Activated CD8-positive, alpha-beta memory T cell treated with anti-CD3 and anti-CD28 coated beads, Interleukin-2, amount 50 U/mL, for 1 hour (primary cell): ENCODE results near the gene CXorf66.
"Not testable (repeated sequence)": the region's sequence is repeated elsewhere in the genome, so short reads cannot be mapped to it uniquely, and the experiment has no call there.

Experiments
- DNase-seq: peaks from one replicate; pipeline ENCODE4 v3.0.0-alpha.2; 2020; ENCODE audit errors: extremely low read depth

Gene CXorf66

DNA sequence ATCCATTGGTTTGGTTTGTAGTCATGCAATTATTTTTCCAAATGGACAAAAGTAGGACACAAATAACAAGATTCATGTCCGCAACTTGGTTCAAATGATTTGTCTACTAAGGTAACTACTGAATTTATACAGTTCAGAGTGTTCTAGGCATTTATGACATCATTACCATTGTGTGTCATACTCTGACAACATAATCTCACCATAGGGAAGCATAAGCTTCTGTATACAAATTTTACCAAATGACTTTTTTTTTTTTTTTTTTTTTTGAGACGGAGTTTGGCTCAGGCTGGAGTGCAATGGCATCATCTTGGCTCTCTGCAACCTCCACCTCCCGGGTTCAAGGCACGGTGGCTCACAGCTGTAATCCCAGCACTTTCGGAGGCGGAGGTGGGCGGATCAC, at the start of gene CXorf66:
CXorf66 (minus strand) TSS at position 101 of the 400 bp plus-strand sequence; CDS start at position 76, 25 bp downstream.
- DNase-seq, result no peak

DNA sequence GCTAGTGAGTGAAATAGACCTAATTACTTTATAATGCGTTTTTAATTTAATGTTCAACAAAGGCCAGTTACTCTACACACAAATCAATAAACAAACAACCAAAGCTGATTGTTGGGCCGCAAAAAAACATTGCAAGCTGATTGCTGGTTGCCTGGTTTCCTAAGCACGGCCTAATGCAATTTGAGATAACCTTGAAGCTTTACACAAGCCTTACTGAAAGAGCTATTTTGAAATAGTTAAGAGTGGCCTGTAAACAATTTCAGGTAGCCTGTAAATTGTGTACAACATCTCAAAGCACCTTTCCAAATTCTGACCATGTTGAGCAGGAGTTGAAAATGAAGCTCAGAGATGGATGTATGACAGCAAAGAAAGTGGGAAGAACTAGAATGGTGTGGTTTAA, 17.5 kb upstream of the CXorf66 start:
- DNase-seq, result no peak

GRCh38 chrX:139974471-139974870, 9.2 kb upstream of the CXorf66 start:
- no peak for DNase-seq

DNA sequence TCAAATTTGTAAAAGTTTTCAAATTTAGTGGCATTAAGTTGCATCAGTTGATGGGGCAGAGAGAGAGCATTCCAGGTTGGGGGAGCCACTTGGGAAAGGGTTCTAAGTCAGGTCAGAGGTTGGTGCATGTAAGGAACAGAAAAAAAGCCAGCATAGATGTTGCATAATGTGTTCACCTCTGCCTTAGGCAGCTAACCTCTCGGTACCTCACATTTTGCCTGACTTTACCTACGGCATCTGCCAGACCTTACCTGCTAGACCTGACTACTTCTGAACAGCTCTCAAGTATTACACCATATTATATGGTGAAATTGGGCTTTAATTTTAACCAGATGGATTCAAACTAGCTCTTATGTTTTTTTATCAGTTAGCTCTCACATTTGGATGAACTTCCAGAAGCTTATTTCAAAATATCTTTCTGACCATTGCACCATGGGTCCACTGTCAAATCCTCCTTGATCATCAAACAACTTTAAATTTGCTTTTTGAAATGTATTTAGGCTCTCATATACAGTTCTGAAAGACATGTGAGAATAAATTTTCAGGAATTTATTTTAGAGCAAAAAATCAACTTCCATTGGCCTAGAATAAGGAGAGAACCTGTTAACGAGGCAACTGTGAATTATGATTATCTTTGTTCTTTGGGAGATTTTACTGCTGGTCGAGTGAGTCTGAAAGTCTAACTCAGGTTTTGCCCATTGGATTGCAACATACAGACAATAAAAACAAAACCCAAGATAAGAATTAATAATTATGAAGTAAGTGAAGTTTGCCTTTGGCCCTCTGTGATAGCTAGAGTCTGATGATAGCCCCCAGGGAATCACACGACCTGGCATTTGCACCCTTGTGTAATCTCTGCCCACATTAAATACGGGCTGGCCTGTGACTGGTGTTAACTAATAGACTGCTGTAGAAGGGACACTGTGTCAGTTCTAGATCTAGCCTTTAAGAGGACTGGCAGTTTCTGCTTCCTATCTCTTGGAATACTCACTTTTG, 7.6 kb upstream of the CXorf66 start:
- no peak for DNase-seq

DNA sequence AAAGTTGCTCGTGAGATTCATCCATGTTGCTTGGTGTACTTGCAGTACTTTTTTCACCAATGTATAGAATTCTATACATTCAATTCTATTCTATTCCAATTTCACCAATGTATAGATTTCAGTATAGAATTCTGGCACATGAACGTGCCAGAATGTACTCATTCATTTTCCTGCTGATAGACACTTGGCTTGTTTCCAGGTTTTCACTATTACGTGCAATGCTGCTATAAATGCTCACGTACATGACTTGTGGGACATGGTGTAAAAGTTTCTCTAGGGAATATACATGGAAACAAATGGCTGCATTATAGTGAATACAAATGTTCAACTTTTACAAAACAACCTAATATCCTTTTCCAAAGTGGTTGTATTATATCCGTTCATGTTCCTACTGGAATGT, 6.8 kb upstream of the CXorf66 start:
- DNase-seq, result no peak

GRCh38 chrX:139971394-139971749, 6.1 kb upstream of the CXorf66 start:
- DNase-seq, result no peak

GRCh38 chrX:139969286-139969685, 4.0 kb upstream of the CXorf66 start:
- no peak for DNase-seq

DNA sequence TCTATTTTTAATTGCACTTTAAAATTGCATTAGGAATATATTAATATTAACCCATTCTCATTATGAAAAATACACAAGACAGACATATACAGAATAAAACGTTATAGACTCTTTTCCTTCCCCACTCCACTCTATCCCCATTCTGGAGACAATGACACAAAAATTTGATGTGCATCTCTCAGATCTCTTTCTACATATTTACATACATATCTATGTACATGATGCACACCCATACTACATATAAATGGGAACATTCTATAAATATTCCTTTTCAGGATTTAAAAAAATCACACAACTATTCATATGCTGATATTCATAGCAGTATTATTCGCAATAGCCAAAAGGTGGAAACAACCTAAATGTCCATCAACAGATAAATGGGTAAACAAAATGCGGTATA, 2.4 kb upstream of the CXorf66 start:
- no peak for DNase-seq

- no peak for DNase-seq
These were observed 2.0 kb upstream of the CXorf66 start for GRCh38 chrX:139967300-139967699.

GRCh38 chrX:139966159-139966558, 838 bp upstream of the CXorf66 start:
- DNase-seq, result not testable (repeated sequence)

DNA sequence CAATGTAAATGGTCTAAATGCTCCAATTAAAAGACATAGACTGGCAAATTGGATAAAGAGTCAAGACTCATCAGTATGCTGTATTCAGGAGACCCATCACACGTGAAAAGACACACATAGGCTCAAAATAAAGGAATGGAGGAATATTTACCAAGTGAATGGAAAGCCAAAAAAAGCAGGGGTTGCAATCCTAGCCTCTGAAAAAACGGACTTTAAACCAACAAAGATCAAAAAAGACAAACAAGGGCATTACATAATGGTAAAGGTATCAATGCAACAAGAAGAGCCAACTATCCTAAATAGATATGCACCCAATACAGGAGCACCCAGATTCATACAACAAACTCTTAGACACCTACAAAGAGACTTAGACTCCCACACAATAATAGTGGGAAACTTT, 4.2 kb downstream of the CXorf66 start:
- not testable (repeated sequence) for DNase-seq

DNA sequence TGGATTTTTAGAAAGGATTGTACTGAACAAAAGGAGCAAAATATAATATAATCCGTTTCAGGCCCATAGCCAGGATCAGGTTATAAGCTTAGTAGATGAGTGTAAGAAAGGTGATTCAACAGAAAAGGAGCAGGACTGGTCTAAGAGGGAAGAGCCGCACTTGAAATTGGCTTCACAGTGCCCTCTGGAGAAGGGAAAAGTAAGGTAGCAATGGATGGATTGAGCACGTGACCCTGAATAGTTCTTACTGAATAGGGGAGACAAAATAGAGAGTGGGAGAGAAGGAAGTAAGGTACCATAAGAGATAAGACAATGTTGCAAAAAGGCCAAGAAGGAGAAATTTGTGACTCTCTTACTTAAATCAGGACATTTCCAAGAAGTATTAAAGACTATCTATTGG, 15.6 kb downstream of the CXorf66 start:
- no peak for DNase-seq

DNA sequence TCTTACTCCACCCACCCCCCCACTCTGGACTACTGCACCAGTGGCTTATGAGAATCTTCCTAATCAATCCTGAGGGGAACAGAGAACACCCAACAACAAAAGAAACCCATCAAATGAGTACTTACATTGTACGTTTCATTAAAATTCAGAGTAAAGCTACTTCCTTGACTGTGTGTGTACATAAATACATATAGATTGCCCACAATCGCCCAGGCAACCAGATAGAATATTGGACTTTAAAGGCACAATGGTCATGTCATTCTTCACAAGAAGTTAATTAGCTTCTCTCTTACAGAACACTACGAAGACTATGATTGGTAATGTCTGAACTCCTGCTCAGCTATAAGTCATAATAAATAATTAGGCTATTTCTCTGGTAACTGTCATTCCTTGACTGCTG, 20.2 kb downstream of the CXorf66 start:
- DNase-seq, result no peak

GRCh38 chrX:139936259-139936658, 29.1 kb downstream of the CXorf66 start:
- DNase-seq, result no peak

GRCh38 chrX:139933904-139934303, 31.4 kb downstream of the CXorf66 start:
- no peak for DNase-seq

DNA sequence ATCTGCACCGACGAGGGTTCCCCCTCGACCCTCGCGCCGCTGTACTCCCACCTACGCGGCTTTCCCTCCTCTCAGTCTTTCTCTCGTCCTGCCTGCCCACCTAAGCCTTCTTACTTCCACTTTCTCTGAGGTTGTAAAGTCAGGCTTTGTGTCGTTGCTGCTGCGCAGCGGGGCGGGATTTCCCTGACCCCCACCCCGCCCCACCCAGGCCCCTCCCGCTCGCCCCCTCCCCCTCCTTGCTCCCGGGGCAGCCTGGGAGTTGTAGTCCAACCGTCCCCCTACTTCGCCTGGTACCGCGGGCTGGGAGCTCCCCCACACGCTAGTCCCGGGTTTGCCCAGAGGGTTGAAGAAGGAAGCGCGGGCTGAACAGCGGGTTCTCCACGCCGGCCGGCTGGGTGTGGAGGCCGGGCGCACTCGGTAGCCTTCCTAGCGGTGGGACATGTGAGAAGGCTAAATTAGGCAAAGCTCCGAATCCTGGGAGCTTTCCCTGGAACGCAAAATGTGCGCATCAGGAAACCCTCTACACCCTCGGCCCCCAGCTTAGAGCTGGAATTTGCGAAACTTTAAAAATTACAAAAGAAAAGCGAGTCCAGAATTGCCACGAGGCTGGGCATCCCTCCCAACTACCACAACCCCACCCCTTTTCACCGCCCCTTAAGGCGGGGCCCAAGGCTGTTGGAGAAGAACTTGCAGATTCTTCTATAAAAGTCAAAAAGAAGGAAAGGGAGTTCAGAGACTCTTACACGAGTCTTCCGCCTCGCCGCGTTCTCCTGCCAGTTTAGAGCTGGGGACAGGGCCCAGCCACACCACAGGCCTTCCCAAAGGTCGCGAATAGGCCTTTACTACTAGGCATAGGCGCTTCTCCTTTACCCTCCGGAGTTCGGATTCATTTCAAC, 32.2 kb downstream of the CXorf66 start, which contains the start of gene ATP11C:
ATP11C (minus strand) TSS at position 153 of the 896 bp plus-strand sequence. CDS start 1,011 bp downstream, outside the sequence.
- DNase-seq, result peak; percentile 45

GRCh38 chrX:139932073-139932900, 33.0 kb downstream of the CXorf66 start:
- no peak for DNase-seq

- no peak for DNase-seq
These were observed 33.7 kb downstream of the CXorf66 start for GRCh38 chrX:139931646-139932072.

- no peak for DNase-seq
These were observed 34.2 kb downstream of the CXorf66 start for GRCh38 chrX:139930916-139931645.

DNA sequence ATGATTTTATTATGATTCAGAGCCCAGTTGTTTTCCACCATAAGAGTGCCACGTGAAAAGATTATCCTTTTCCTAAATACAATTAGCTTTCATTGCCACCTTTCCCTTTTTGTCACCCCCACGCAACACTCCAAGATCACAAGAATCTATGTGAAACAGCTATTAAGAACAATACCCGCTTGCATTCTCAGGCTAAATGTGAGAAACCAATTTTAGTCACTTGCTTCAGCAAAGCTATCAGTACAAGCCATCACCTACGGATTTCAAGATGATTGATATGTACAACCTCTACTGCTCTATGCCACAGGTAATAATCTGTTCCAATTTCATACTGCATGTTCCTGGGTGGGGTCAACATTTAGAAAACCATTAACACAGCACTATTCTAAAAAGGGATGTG, 34.9 kb downstream of the CXorf66 start:
- DNase-seq, result no peak

DNA sequence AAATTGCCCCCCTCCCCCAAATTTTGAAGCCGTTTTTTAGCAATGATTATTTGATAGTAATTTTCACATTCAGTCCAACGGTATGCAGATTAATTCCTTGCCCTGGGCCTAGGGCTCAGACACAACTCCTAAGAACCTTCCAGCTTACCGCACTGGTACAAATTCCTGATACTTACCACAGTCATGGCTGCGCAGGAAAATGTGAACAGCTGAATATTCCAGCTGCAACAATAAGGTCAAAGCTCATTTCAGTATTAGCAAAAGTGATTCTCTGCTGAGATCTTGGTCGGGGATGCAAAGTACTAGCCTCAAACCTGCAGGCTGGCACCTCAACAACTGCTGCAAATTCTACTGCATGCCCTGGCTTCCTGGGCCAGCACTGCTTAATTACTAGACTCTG, 35.4 kb downstream of the CXorf66 start:
- DNase-seq, result no peak
